ENCODE measurements around the gene SGMS1. TPM values are rescaled to one million over a fixed set of nuclear protein-coding genes. Genes with fewer than 3 reads are reported as not detected.

Gene SGMS1
- total and polyA plus RNA-seq, 11 donors, result 6.9 to 40.6 (median 19.6) TPM

DNA sequence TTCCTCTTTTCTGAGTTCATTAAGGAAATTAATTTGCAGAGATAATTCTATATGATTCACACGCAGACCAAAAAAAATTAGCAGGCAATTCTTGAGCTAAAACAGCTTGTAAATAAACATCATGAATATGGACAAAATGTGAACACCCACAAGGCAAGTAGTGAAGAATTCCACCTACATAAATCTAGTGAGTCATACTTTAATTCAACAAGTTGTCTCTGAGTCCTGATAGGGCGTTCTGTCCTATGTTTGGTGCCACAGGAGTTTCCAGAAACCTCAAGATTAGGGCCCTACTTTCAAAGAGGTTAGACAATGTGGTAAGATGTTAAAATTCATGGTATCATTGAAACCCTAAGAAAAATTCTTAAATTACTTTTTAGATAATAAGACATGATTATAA is 122.3 kb downstream of the SGMS1 start:
- H3K27ac ChIP-seq, result peak overlapping the region in 1 of 12 donors; percentile 1
- H3K27me3 ChIP-seq, result no peaks in the 10 kb centered on the region
- H3K9me3 ChIP-seq, result no peaks in the 10 kb centered on the region
- 83 to 89% (median 87%) methylated on average over 2 of the region's 2 CpGs for WGBS, 4 donors
- DNase-seq, result no peak
- peaks cover 0 to 40% (median 26%) of the 10 kb centered on the region in 12 donors for H3K4me1 ChIP-seq
- peak in 1 of 4 donors; percentile 32 for ATAC-seq
- intact Hi-C loops (cut with DNase I), result no loop called here
- no peaks in the 10 kb centered on the region for H3K36me3 ChIP-seq
- TF ChIP-seq, protein P1, sequence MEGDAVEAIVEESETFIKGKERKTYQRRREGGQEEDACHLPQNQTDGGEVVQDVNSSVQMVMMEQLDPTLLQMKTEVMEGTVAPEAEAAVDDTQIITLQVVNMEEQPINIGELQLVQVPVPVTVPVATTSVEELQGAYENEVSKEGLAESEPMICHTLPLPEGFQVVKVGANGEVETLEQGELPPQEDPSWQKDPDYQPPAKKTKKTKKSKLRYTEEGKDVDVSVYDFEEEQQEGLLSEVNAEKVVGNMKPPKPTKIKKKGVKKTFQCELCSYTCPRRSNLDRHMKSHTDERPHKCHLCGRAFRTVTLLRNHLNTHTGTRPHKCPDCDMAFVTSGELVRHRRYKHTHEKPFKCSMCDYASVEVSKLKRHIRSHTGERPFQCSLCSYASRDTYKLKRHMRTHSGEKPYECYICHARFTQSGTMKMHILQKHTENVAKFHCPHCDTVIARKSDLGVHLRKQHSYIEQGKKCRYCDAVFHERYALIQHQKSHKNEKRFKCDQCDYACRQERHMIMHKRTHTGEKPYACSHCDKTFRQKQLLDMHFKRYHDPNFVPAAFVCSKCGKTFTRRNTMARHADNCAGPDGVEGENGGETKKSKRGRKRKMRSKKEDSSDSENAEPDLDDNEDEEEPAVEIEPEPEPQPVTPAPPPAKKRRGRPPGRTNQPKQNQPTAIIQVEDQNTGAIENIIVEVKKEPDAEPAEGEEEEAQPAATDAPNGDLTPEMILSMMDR (IDR thresholded peaks at IDR 0.05), result no peak
- TF ChIP-seq POLR2A (IDR thresholded peaks at IDR 0.05), result no peak
- no peak overlapping the region for H3K4me3 ChIP-seq

DNA sequence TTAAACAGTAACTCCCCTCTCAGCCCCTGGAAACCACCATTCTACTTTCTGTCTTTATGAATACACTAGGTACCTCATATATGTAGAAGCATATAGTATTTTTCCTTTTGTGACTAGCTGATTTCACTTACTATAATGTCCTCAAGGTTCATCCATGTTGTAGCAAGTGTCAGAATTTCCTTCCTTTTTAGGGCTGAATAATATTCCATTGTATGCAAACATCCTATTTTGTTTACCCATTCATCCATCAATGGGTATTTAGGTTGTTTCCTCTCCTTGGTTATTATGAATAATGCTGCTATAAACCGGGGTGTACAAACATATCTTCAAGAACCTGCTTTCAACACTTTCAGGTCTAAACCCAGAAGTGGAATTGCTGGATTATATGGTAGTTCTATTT is 125.3 kb downstream of the SGMS1 start:
- ATAC-seq, result no peak
- H3K4me1 ChIP-seq, result peaks cover 0 to 45% (median 24%) of the 10 kb centered on the region in 12 donors
- 80 to 90% (median 87%) methylated on average over 1 of the region's 1 CpG for WGBS, 4 donors

DNA sequence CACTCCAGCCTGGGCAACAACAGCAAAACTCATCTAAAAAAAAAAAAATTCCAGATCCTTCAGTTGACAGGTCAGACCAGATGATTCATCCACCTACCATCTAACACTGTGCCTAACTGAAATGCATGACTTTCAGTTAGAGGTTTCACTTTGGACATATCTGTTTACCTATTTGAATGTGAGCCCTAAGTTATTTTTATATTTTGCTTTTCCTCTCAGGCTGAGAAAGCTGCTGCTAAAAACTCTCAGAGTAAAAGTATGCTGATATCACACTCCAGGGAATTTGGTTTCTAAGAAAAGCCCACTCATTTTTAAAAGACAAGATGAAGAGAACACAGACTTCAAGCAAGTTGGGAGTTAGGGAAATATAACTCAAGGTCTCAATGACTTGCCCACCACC is 126.0 kb downstream of the SGMS1 start:
- Histone ChIP-seq H3K4me1 (peaks cover 0 to 40% (median 24%) of the 10 kb centered on the region in 12 donors), H3K4me3 (peak overlapping the region in 6 of 12 donors; percentile 6 to 22 (median 18)), H3K9me3 (no peaks in the 10 kb centered on the region), H3K27ac (peak overlapping the region; percentile 22 to 79 (median 56)), H3K36me3 (no peaks in the 10 kb centered on the region), H3K27me3 (no peaks in the 10 kb centered on the region)
- DNase-seq (no peak), ATAC-seq (peak in 3 of 4 donors; percentile 73 to 77 (median 75))
- TF ChIP-seq, protein P1 (IDR thresholded peaks at IDR 0.05), result no peak
- intact Hi-C loops (cut with DNase I), result loop anchor here in 2 of 10 donors (1.0 to 5.0 kb wide), 2 partner anchors 55 to 127 kb away; no protein-coding TSS in a partner anchor

More for the DNA sequence above, 125.3 kb downstream of the SGMS1 start:
- TF ChIP-seq POLR2A (IDR thresholded peaks at IDR 0.05), result no peak
- TF ChIP-seq, protein P1 (IDR thresholded peaks at IDR 0.05), result no peak
- DNase-seq, result no peak
- H3K27me3 ChIP-seq, result no peaks in the 10 kb centered on the region
- peak overlapping the region in 8 of 12 donors; percentile 25 to 79 (median 61) for H3K27ac ChIP-seq
- no peaks in the 10 kb centered on the region for H3K9me3 ChIP-seq
- no peaks in the 10 kb centered on the region for H3K36me3 ChIP-seq
- intact Hi-C loops (cut with DNase I), result loop anchor here in 2 of 10 donors (1.0 to 5.0 kb wide), 2 partner anchors 54 to 126 kb away; no protein-coding TSS in a partner anchor
- no peak overlapping the region for H3K4me3 ChIP-seq

DNA sequence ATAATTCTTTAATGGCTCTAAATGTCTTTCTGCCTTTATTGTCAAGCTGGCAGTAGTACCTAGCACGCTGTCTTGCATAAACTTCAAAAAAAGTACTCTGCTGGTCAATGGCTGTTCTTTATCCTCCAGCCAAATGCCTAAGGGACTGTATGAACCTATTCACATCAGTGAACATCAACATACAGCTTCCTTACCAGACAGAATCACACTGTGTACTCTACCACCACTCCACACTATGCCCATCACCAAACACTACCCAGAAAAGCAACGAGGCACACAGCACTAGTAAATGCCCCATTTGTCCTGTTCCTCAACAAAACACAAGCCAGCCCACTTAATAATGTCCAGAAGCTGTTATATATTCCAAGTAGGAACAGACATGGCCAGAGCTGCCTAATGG is 127.5 kb downstream of the SGMS1 start:
- Histone ChIP-seq H3K36me3 (no peaks in the 10 kb centered on the region), H3K4me3 (no peak overlapping the region), H3K27ac (peak overlapping the region in 2 of 12 donors; percentile 60 to 67), H3K9me3 (no peaks in the 10 kb centered on the region), H3K4me1 (peaks cover 0 to 29% (median 11%) of the 10 kb centered on the region in 12 donors), H3K27me3 (no peaks in the 10 kb centered on the region)
- no peak for TF ChIP-seq POLR2A (IDR thresholded peaks at IDR 0.05)
- TF ChIP-seq, protein P1 (IDR thresholded peaks at IDR 0.05), result no peak
- WGBS, 4 donors, result 80 to 97% (median 88%) methylated on average over 2 of the region's 2 CpGs
- ATAC-seq (peak; percentile 11 to 62 (median 23)), DNase-seq (no peak)
- intact Hi-C loops (cut with DNase I), result loop anchor here in 1 of 10 donors (5.0 kb wide), 1 partner anchor 56 kb away; no protein-coding TSS in a partner anchor

Measured in heart left ventricle (tissue), 16 donors.